Measurements from ENCODE around the gene ZNF268.

Gene ZNF268

DNA sequence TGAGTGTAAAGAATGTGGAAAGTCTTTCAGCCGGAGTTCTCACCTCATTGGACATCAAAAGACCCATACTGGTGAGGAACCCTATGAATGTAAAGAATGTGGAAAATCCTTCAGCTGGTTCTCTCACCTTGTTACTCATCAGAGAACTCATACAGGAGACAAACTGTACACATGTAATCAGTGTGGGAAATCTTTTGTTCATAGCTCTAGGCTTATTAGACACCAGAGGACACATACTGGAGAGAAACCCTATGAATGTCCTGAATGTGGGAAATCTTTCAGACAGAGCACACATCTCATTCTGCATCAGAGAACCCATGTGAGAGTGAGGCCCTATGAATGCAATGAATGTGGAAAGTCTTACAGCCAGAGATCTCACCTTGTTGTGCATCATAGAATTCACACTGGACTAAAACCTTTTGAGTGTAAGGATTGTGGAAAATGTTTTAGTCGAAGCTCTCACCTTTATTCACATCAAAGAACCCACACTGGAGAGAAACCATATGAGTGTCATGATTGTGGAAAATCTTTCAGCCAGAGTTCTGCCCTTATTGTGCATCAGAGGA, 25.1 kb upstream of the ZNF268 start:
- H3K9me3 ChIP-seq (ENCODE audit: low read length): peaks cover 65% of the 10 kb centered on the region
- H3K36me3 ChIP-seq (ENCODE audit: insufficient read depth, low read length): peaks cover 77% of the 10 kb centered on the region
- no peak overlapping the region for H3K4me2 ChIP-seq (ENCODE audit: low read length)
- H3K27ac ChIP-seq (ENCODE audit: low read depth, low read length, poor library complexity, severe bottlenecking): no peak overlapping the region
- H3K9ac ChIP-seq (ENCODE audit: low read length): no peak overlapping the region
- H3K79me2 ChIP-seq (ENCODE audit: insufficient read depth, low read length): no peaks in the 10 kb centered on the region
- TF ChIP-seq, protein P1, sequence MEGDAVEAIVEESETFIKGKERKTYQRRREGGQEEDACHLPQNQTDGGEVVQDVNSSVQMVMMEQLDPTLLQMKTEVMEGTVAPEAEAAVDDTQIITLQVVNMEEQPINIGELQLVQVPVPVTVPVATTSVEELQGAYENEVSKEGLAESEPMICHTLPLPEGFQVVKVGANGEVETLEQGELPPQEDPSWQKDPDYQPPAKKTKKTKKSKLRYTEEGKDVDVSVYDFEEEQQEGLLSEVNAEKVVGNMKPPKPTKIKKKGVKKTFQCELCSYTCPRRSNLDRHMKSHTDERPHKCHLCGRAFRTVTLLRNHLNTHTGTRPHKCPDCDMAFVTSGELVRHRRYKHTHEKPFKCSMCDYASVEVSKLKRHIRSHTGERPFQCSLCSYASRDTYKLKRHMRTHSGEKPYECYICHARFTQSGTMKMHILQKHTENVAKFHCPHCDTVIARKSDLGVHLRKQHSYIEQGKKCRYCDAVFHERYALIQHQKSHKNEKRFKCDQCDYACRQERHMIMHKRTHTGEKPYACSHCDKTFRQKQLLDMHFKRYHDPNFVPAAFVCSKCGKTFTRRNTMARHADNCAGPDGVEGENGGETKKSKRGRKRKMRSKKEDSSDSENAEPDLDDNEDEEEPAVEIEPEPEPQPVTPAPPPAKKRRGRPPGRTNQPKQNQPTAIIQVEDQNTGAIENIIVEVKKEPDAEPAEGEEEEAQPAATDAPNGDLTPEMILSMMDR (IDR thresholded peaks at IDR 0.05; ENCODE audit: low read length): no peak
- no peak for TF ChIP-seq EZH2 (IDR thresholded peaks at IDR 0.05; ENCODE audit: borderline replicate concordance, low read length)
- peaks cover 3% of the 10 kb centered on the region; the same call in 1 of the 2 replicates for H3F3A ChIP-seq (ENCODE audit: insufficient read depth, low read length)
- H3K27me3 ChIP-seq (ENCODE audit: insufficient read depth, low read length): no peaks in the 10 kb centered on the region
- no peaks in the 10 kb centered on the region for H4K20me1 ChIP-seq (ENCODE audit: insufficient read depth, low read length)
- H3K4me1 ChIP-seq (ENCODE audit: insufficient read depth, low read length, severe bottlenecking): no peaks in the 10 kb centered on the region
- no peaks in the 10 kb centered on the region for H3K9me2 ChIP-seq (ENCODE audit: low read depth, low read length)
- no peak overlapping the region for H2AFZ ChIP-seq (ENCODE audit: low read length)
- no peak overlapping the region for H3K4me3 ChIP-seq (ENCODE audit: low read depth, low read length, poor library complexity, severe bottlenecking)

DNA sequence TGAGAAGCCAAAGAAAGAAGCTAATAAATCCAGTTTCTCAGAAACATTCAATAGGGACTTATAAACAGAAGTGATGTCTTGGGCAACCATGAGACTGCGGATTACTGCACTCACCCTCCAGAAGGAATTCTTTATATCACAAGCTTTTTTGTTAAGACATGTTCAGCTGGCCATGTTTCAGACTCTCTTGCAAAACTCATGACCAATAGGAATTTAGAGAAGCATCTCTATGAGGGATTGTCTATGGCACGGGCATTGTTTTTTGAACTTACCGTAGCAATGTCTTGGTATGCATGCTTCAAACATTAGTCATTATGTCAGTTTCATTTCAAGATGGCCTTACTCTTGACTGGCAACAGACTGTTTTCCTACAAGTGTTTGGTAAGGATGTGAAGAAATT, 15.5 kb upstream of the ZNF268 start:
- Histone ChIP-seq H3K9me3 (ENCODE audit: low read length) (peaks cover 23% of the 10 kb centered on the region), H2AFZ (ENCODE audit: low read length) (no peak overlapping the region), H3K27ac (ENCODE audit: low read depth, low read length, poor library complexity, severe bottlenecking) (no peak overlapping the region), H3K4me2 (ENCODE audit: low read length) (no peak overlapping the region), H3K4me1 (ENCODE audit: insufficient read depth, low read length, severe bottlenecking) (no peaks in the 10 kb centered on the region), H3K9me2 (ENCODE audit: low read depth, low read length) (no peaks in the 10 kb centered on the region), H3K79me2 (ENCODE audit: insufficient read depth, low read length) (no peaks in the 10 kb centered on the region), H3K4me3 (ENCODE audit: low read depth, low read length, poor library complexity, severe bottlenecking) (no peak overlapping the region), H3K36me3 (ENCODE audit: insufficient read depth, low read length) (no peaks in the 10 kb centered on the region), H3K9ac (ENCODE audit: low read length) (no peak overlapping the region), H4K20me1 (ENCODE audit: insufficient read depth, low read length) (no peaks in the 10 kb centered on the region), H3K27me3 (ENCODE audit: insufficient read depth, low read length) (no peaks in the 10 kb centered on the region), H3F3A (ENCODE audit: insufficient read depth, low read length) (no peaks in the 10 kb centered on the region)
- TF ChIP-seq, protein P1 (IDR thresholded peaks at IDR 0.05; ENCODE audit: low read length): no peak
- TF ChIP-seq EZH2 (IDR thresholded peaks at IDR 0.05; ENCODE audit: borderline replicate concordance, low read length): no peak

DNA sequence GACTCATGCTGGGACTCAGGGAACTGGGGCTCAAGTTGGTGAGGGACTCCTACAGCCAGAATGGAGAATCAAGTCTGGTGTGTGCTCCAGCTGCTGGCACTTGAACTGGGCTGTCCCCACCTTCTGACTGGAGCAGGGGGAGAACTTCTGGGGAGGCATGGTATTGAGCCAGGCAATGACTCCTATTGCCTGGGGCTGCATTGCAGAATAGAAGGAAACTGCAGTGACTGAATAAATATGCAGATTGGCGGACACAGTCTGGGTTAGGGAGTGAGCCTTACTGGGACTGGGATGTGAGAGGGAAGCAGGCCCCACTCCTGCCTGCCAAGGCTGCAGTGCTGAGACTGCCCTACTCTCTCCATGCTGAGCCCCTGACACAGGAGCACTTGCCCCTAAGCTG, 8.8 kb upstream of the ZNF268 start:
- Histone ChIP-seq H3K36me3 (ENCODE audit: insufficient read depth, low read length) (no peaks in the 10 kb centered on the region), H3K9me3 (ENCODE audit: low read length) (peaks cover 10% of the 10 kb centered on the region), H3K27me3 (ENCODE audit: insufficient read depth, low read length) (no peaks in the 10 kb centered on the region), H3K27ac (ENCODE audit: low read depth, low read length, poor library complexity, severe bottlenecking) (no peak overlapping the region), H4K20me1 (ENCODE audit: insufficient read depth, low read length) (no peaks in the 10 kb centered on the region), H3K4me1 (ENCODE audit: insufficient read depth, low read length, severe bottlenecking) (no peaks in the 10 kb centered on the region), H3K9me2 (ENCODE audit: low read depth, low read length) (no peaks in the 10 kb centered on the region), H3K79me2 (ENCODE audit: insufficient read depth, low read length) (no peaks in the 10 kb centered on the region), H2AFZ (ENCODE audit: low read length) (no peak overlapping the region), H3F3A (ENCODE audit: insufficient read depth, low read length) (no peaks in the 10 kb centered on the region), H3K9ac (ENCODE audit: low read length) (no peak overlapping the region), H3K4me3 (ENCODE audit: low read depth, low read length, poor library complexity, severe bottlenecking) (no peak overlapping the region), H3K4me2 (ENCODE audit: low read length) (no peak overlapping the region)
- TF ChIP-seq, protein P1 (IDR thresholded peaks at IDR 0.05; ENCODE audit: low read length): no peak
- no peak for TF ChIP-seq EZH2 (IDR thresholded peaks at IDR 0.05; ENCODE audit: borderline replicate concordance, low read length)
